Activated CD8-positive, alpha-beta memory T cell treated with anti-CD3 and anti-CD28 coated beads for 24 hours (primary cell): ENCODE results near the gene SORL1.

ENCODE experiments used
- DNase-seq: peaks from one replicate; pipeline ENCODE4 v3.0.0-alpha.2; 2020

SORL1 gene

DNA sequence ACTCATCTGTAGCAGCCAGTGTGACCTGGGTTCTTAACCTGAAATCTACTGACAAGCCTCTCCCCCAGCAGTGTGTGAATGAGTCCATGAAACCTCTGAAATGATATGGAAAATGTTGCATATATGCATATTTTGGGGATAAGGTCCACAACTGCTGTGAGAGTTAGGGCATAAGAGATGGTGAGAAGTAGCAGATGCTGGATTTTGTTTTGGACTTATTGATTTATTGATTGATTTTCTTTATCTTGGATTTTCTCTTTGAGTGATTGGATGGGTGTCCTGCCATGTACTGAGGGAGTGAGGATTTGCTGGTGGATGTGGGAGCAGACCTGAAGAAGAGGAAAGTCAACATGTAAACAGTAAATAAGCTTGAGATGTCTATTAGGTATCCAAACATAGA lies 212.0 kb downstream of the SORL1 start:
- DNase-seq: no peak

DNA sequence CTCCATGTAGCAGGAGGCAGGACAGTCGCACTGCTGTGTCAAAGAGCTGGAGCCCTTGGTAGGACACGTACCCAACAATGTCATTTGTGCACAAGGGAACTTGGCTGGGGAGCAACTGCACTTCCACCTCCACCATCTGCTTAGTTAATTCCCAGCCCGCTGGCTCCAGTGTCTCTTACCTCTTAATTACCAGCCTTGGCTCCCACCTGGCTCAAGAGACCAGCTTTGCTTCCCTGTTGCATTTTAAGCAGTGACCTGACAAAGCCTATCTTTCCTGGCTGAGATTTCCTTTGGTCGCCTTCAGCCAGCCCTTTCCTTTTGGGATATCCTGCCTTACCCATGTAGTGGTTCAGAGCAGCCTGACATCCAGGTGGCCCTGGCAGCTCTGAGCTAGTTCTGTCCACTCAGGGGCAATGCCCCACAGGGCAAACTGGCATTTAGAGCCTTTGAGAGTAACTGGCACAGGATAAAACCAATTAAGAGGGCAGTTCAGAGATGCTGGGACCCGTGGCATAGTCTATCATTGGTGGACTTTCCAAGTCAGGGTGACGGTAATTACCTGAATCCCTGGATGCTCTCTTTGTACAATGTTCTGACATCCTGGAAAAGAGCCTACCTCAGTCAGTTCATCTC lies 213.2 kb downstream of the SORL1 start:
- DNase-seq: no peak

DNA sequence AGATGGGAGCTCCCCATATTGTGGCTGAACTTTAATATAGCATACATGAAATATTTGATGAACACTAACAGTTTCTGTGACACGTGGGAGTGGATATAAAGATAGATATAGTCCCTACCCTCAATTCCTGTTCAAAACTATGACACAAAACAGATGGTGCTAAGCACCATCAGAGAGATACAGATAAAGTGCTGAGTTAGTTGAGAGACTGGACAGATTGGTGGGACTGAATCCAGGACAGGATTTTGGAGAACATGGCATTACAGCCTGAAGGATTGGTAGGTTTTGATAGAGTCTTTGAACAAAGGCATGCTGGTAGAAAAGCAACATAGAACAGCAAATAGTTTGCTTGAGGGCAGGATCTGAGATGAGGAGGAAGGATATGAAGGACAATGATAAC lies 215.7 kb downstream of the SORL1 start:
- no peak for DNase-seq

DNA sequence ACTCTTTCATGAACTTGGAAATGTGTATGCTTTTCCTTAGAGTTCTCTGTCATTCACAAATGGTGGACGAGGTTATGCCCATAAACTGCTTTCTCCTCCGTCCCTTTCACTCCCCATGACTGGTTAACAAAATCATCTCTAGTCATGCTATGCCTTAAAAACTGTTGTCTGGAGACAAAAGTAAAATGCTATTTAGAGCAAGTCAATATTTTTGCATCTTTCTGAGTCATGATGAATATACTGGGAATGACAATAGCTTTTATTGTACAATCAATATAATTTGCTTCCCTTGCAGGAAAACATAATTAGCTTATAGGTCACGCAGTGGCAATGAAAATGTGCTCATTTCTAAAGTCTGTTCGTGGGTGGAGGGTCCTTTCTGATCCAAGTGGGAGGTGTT lies 217.3 kb downstream of the SORL1 start:
- no peak for DNase-seq

DNA sequence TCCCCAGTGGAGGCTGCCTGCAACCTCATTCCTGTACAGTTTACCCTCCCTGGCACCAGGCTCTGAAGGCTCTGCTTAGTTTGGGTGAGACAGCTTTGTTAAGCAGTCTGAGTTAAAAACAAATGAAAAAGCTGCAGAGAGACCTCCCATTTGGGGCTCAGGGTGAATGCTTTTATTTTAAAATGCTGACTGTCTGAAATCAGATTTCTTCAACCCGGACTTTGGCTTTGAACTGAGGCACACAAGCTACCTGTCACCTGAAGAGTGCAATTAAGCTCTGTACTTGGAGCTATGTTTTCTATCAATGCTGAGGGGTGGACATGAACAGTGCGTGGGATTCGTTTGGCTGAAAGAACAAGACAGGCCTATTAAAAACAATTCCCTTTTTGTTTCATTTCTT lies 218.2 kb downstream of the SORL1 start:
- DNase-seq: no peak

DNA sequence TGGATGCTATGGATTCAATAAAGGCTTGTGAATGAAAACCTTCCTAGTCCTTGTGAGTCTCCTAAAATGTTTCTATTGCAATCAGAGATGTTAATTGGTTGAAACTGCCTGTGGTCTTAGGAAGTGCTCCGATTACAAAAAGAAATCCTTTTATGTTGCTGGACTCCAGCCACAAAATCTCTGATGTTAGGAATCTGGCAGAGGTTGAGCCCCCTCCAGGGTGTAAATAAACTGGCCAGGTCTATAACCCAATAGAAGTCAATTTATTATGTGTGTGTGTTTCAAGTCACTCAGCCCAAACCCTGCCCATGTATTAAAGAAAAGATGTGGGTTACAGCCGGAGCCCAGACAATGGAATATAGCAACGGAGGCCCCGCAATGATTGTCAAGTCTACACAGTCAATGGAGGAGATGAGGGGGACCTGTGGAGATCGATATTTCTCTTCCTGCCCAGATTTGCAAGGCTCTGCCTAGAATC lies 218.7 kb downstream of the SORL1 start:
- no peak for DNase-seq

DNA sequence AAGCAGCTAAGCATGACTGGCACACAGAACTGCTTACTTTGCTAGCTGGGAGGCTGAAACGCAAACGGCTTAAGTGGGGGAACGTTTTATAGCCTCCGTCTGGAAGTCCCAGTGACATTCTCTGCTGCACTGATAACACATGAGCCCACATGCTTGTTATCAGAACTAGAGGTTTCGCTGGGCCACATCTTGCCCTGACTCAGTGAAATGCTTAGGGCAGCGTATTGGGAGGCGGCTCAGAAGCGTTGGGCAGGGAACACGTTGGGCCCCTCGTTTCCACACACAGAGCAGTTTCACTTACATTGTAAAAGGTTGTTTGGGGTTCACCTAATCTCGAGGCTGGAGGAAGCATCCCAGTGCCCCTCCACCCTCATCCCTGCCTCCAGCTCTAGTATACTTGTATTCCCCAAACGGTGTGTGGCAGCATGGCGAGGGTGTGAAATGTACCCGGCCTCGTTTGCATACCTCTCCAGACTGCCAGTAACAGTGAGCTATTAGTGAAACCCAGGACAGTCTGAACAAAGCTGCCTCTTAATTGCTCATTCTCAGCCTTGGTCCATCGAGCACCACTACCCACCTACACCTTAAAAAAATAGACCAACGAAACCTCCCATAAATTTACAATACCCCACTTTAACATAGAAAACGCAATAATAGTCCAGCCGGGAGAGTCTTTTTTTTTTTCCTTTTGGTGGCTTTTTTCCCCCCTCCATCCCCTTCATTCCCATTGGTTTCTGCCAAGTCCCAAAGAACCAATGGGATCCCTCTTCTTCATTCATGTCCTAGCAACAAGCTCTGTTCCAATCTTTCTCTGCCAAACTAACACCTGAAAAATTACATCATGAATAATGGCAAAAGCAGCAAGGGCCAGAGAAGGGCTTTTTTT lies 219.4 kb downstream of the SORL1 start:
- no peak for DNase-seq

DNA sequence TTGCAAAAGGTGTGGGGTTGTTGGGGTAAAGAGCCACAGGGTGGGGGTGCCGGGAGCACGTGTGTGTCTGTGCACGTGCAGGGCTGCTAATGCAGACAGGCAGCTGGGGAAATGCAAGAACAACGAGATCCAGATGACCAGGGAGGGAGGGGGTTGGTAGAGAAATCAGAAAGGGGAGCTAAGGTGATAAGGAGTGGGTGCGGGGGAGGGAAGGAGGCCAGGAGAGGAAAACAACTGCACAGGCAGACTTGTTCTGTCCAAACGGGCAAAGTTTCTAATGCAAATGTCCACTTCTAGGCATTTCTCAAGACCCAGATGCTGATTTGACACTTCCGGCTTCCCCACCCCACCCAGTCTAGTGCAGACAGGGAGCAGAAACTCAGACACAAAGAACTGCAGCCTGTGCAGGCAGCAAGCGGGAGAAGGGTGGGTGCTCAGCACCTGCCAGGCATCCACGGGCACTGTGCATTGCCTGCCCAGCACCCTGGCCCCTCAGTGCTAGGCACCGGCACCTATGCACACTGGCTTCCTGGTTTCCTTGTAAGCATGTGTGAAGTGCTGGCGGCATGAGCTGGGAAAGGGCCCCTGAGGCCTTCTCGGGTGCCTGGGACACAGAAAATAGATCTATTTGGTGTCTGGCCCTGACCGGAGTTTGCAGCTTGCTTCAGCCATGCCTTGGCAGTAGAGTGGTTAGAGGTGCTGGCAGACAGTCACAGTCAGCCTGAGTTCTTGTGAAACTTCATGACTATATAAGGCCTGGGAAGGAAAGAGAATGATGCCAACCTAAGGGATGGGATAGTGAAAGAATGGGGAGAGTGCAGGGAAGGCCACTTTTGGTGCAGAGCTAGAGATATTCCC lies 220.7 kb downstream of the SORL1 start:
- no peak for DNase-seq

DNA sequence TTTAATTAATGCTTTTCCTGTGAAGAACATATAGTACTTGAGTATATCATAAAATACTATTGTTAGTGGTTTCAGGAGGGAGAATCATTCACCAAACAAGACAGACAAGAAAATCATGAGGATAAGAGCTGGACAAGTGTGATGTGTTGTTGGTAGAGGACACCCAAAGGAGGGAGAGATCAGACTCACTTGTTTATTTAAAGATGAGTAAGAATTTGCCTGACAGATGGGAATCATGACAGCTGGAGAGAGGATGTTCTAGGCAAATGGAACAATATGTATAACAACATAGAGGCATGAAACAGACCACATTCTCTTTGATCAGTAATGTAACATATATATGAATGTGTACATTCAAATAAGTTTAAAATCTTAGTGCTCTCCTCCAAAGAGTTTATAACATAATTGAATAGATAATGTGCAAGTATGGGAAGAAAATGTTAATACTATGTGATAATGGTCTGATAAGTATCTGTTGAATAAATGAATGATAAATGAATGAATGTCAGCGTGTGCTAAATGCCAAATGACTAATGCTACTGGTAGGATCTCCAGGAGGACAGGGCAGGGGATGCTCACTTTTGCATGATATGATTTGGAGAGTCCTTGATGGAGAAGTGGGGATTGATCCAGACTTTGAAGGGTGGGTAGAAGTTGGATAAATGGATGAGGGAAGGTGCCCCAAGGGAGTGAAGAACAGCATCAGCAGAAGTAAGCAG lies 229.6 kb downstream of the SORL1 start:
- DNase-seq: no peak
